Measurements from ENCODE around the gene HOXC9. TPM values are rescaled to one million over a fixed set of nuclear protein-coding genes. Genes with fewer than 3 reads are reported as not detected.

HOXC9 gene
- total RNA-seq, 4 donors from 2014 or later: 1.5 to 7.8 (median 1.7) TPM; not detected in 1

DNA sequence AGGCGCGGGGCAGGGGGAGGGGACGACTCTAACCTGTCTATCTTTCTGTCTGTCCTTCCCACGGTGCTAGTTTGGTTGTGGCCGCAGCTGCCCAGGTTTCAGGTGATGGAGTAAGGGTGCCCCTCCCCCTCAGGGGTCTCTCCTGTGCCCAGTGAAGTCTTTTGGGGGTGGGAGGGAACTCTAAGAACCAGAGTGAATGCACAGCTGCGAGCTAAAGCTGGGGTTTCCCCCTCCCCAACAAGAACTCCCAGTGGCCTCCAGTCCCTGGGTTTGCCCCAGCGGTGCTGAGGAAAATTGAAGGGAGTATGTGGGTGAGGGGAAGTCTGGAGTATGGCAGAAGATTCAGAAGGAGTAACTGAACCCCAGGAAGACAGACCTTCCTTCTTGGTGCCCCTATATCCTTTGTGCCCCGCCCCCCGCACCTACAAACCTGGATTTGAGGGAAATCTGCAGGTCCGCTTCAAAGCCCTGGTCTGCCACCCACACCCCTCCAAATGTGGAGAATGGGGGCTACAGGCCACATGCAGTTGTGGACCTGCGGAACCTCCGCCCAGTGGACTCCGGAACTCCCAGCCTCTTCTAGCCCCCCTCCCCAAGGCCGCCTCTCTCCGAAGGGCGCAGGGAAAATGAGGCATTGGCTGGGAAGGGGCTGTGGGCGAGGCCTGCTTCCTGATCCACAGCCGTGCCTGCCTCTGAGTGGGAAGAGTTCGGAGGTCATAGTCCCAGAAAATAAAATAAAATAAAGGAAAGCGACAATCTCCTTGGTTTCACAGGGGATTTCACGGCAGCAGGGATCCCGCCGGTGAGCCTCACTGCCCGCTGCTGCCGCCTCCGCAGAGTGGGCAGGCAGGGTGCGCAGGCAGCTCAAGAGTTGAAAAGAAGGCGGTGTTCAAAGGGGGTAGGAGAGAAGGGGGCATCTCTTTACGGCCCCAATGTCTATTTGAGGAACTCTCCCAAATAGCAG is 3.4 kb upstream of the HOXC9 start:
- H3K27me3 ChIP-seq: peaks cover 39 to 83% of the 10 kb centered on the region in 2 donors
- intact Hi-C loops (cut with DNase I; ENCODE audit: low total_unique reads): no loop called here
- peak overlapping the region in 1 of 2 donors; percentile 47 for H3K27ac ChIP-seq
- no peaks in the 10 kb centered on the region for H3K36me3 ChIP-seq
- no peak for DNase-seq
- no peaks in the 10 kb centered on the region for H3K9me3 ChIP-seq
- H3K4me3 ChIP-seq: peak overlapping the region in 1 of 2 donors; percentile 31
- TF ChIP-seq POLR2A (IDR thresholded peaks at IDR 0.05): no peak
- TF ChIP-seq, protein P1, sequence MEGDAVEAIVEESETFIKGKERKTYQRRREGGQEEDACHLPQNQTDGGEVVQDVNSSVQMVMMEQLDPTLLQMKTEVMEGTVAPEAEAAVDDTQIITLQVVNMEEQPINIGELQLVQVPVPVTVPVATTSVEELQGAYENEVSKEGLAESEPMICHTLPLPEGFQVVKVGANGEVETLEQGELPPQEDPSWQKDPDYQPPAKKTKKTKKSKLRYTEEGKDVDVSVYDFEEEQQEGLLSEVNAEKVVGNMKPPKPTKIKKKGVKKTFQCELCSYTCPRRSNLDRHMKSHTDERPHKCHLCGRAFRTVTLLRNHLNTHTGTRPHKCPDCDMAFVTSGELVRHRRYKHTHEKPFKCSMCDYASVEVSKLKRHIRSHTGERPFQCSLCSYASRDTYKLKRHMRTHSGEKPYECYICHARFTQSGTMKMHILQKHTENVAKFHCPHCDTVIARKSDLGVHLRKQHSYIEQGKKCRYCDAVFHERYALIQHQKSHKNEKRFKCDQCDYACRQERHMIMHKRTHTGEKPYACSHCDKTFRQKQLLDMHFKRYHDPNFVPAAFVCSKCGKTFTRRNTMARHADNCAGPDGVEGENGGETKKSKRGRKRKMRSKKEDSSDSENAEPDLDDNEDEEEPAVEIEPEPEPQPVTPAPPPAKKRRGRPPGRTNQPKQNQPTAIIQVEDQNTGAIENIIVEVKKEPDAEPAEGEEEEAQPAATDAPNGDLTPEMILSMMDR (IDR thresholded peaks at IDR 0.05): no peak
- H3K4me1 ChIP-seq: peaks cover 0 to 22% of the 10 kb centered on the region in 2 donors

DNA sequence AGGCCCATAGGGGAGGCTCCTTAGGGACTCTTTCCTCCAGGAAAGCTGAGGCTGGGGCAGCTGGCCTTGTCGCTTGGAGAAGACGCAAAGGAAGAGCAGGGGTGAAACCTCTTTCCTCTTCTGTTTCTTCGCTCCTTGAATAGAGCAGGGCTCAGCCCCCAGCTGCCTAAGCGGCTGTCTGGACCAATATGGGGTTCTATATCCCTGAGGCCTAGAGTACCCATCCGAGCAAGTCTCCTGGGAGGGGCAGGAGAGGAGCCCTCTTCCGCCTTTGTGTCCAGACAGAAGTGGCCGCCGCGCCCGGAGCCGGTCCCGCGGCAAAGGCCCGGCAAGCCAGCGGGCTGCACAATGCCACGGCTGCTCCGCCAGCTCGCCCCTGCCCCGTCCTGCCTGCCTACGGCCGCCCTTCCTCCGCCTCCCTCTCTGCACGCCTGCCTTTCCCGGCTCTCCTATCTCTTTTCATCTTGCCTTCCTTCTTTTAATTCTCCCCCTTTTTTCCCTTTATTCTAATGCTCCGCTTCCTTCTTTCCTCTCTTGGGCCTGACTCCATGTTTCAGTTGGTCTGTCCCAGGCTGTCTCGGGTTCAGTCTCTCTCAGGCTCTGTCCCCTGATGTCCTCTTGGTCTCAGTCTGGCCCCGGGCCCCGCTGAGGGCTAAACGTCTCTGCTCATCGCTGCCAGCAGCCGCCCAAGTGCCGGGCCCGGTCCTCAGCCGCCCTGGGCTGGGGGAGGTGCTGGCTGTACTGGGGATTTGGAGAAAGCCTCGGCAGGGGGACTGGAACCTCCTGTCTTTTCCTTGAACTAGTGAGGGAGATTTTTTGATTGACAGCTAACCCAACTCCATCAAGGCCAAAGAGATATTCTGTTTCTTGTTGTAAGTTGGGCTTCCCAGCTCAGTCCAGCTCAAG is 2.5 kb upstream of the HOXC9 start:
- Histone ChIP-seq H3K4me1 (peaks cover 0 to 22% of the 10 kb centered on the region in 2 donors), H3K27me3 (peaks cover 38 to 74% of the 10 kb centered on the region in 2 donors), H3K36me3 (no peaks in the 10 kb centered on the region), H3K27ac (no peak overlapping the region), H3K9me3 (no peaks in the 10 kb centered on the region), H3K4me3 (no peak overlapping the region)
- intact Hi-C loops (cut with DNase I; ENCODE audit: low total_unique reads): no loop called here
- no peak for DNase-seq
- no peak for TF ChIP-seq POLR2A (IDR thresholded peaks at IDR 0.05)
- TF ChIP-seq, protein P1 (IDR thresholded peaks at IDR 0.05): no peak

DNA sequence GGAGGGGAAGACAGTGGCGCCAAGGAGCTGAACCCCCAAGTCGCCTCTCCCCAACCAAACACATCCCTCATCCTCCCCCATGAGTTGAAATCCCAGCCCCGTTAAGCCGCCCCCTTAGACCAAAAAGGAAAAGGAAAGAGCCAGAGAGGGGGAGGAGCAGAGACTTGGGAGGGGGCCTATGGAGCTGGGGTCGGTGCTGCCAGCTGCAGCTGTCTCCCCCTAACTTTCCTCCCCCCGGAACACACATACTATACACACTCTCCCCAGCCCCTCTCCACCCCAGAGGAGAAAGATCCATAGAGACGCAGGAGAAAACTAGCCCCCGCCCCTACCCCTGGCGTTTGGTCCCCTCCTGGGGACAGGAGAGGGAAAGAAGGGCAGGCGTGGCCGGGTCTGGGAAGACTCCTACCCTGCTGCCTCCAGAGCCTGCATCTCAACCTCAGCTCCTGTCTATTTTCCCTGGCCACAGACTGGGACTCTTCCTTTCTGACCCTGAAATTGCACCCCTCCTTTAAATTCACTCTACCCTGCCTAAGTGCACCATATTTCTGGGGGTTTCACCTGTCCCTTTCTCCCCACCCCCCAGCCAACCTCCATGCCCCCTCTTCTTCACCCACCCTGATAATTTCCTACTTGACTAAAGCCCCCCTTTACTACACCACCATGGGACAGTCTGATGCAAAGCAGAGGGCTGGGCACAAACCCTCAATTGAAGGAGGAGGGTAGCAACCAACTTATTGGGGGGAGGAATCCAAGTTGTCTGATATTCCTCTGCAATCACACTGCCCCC is 1.7 kb upstream of the HOXC9 start:
- intact Hi-C loops (cut with DNase I; ENCODE audit: low total_unique reads): no loop called here
- Histone ChIP-seq H3K36me3 (no peaks in the 10 kb centered on the region), H3K27ac (no peak overlapping the region), H3K4me1 (peaks cover 0 to 22% of the 10 kb centered on the region in 2 donors), H3K27me3 (peaks cover 37 to 74% of the 10 kb centered on the region in 2 donors), H3K9me3 (no peaks in the 10 kb centered on the region), H3K4me3 (no peak overlapping the region)
- TF ChIP-seq, protein P1 (IDR thresholded peaks at IDR 0.05): no peak
- TF ChIP-seq POLR2A (IDR thresholded peaks at IDR 0.05): no peak
- DNase-seq: no peak

DNA sequence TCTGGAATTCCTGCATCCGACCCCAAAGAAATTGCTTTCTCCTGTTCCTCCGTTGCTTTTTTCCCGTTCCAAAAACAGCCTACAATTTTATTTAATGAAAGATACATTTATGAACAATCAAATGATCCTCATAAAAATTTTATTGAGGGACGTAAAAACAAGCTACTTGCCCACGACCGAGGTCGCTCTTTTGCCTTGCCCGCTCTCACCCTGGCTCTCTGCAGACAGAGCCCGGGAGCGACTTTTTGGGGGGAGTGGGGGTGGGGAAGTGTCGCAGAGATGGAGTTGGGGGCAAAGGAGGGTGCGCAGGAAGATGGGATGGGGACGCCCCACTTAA is 1.1 kb upstream of the HOXC9 start:
- Histone ChIP-seq H3K4me3 (no peak overlapping the region), H3K4me1 (peaks cover 0 to 22% of the 10 kb centered on the region in 2 donors)
- no peak for DNase-seq

More for the DNA sequence above, 1.1 kb upstream of the HOXC9 start:
- TF ChIP-seq, protein P1 (IDR thresholded peaks at IDR 0.05): no peak
- TF ChIP-seq POLR2A (IDR thresholded peaks at IDR 0.05): no peak
- no peaks in the 10 kb centered on the region for H3K9me3 ChIP-seq
- peaks cover 36 to 72% of the 10 kb centered on the region in 2 donors for H3K27me3 ChIP-seq
- no peaks in the 10 kb centered on the region for H3K36me3 ChIP-seq
- H3K27ac ChIP-seq: peak overlapping the region in 1 of 2 donors; percentile 49
- intact Hi-C loops (cut with DNase I; ENCODE audit: low total_unique reads): no loop called here
